Astrocyte (in vitro differentiated cells and primary cell): ENCODE data around the gene TIAM2. TPM values are rescaled to one million over a fixed set of nuclear protein-coding genes. Genes with fewer than 3 reads are reported as not detected.

Experiments used
- DNase-seq: peaks from one replicate; pipeline ENCODE4 v3.0.0-alpha.2; 2010; ENCODE audit warnings: low read depth
- FAIRE-seq: peaks from 2 replicates; lab custom pipeline; 2011; peaks lifted over from hg19 to GRCh38; lab: Jason Lieb, UNC
- H2AFZ ChIP-seq: 2 replicates; pipeline ENCODE4 v1.6.0; 2012; ENCODE audit warnings: low read depth, low read length, inconsistent platforms
- H3K27ac ChIP-seq: 2 replicates; pipeline ENCODE4 v1.5.1; 2011; ENCODE audit warnings: low read depth, low read length, inconsistent platforms
- H3K27me3 ChIP-seq: 2 replicates; pipeline ENCODE4 v1.6.0; 2011; ENCODE audit warnings: low read length, inconsistent platforms; ENCODE audit not compliant: insufficient read depth
- H3K36me3 ChIP-seq: 2 replicates; pipeline ENCODE4 v1.5.1; 2011; ENCODE audit warnings: low read length, inconsistent platforms; ENCODE audit not compliant: insufficient read depth
- H3K4me1 ChIP-seq: 2 replicates; pipeline ENCODE4 v1.5.1; 2011; ENCODE audit warnings: low read length, inconsistent platforms; ENCODE audit not compliant: insufficient read depth
- H3K4me2 ChIP-seq: 2 replicates; pipeline ENCODE4 v1.6.0; 2012; ENCODE audit warnings: low read length, inconsistent platforms
- H3K4me3 ChIP-seq: 2 replicates; pipeline ENCODE4 v1.5.1; 2011; ENCODE audit warnings: low read depth, mild to moderate bottlenecking, low read length, inconsistent platforms; ENCODE audit not compliant: insufficient read depth
- H3K79me2 ChIP-seq: 2 replicates; pipeline ENCODE4 v1.6.0; 2012; ENCODE audit warnings: mild to moderate bottlenecking, low read length, inconsistent platforms; ENCODE audit not compliant: insufficient read depth
- H3K9ac ChIP-seq: 2 replicates; pipeline ENCODE4 v1.6.0; 2012; ENCODE audit warnings: mild to moderate bottlenecking, low read length, inconsistent platforms
- H3K9me3 ChIP-seq: 2 replicates; pipeline ENCODE4 v1.5.1; 2012; ENCODE audit warnings: low read depth, mild to moderate bottlenecking, low read length, inconsistent platforms; ENCODE audit not compliant: insufficient read depth
- H4K20me1 ChIP-seq: 2 replicates; pipeline ENCODE4 v1.6.0; 2012; ENCODE audit warnings: low read length, inconsistent platforms; ENCODE audit not compliant: insufficient read depth
- H3K27ac Mint-ChIP-seq: one replicate; pipeline ENCODE4 v1.8.0; 2021; ENCODE audit warnings: mild to moderate bottlenecking, mixed read lengths; ENCODE audit not compliant: unreplicated experiment
- H3K27me3 Mint-ChIP-seq: one replicate; pipeline ENCODE4 v1.8.0; 2021; ENCODE audit warnings: low read depth, mixed read lengths; ENCODE audit not compliant: unreplicated experiment
- H3K36me3 Mint-ChIP-seq: one replicate; pipeline ENCODE4 v1.8.0; 2021; ENCODE audit warnings: low read depth, mixed read lengths; ENCODE audit not compliant: unreplicated experiment
- H3K4me1 Mint-ChIP-seq: one replicate; pipeline ENCODE4 v1.8.0; 2021; ENCODE audit warnings: low read depth, mixed read lengths; ENCODE audit not compliant: unreplicated experiment
- H3K4me3 Mint-ChIP-seq: one replicate; pipeline ENCODE4 v1.8.0; 2021; ENCODE audit warnings: mild to moderate bottlenecking, moderate library complexity, mixed read lengths; ENCODE audit not compliant: unreplicated experiment
- H3K9me3 Mint-ChIP-seq: one replicate; pipeline ENCODE4 v1.8.0; 2021; ENCODE audit warnings: mild to moderate bottlenecking, mixed read lengths; ENCODE audit not compliant: unreplicated experiment
- CTCF ChIP-seq: IDR thresholded peaks from 2 replicates; pipeline ENCODE4 v1.5.1; 2011; ENCODE audit warnings: low read depth, mild to moderate bottlenecking, inconsistent platforms, low read length, moderate library complexity; ENCODE audit not compliant: insufficient read depth
- EZH2 ChIP-seq: IDR thresholded peaks from 2 replicates; pipeline ENCODE4 v1.6.1; 2012; ENCODE audit warnings: mild to moderate bottlenecking, low read length, inconsistent platforms; ENCODE audit not compliant: insufficient read depth
- total RNA-seq: library from RNA; stranded (reverse); gene quantifications from 2 replicates; pipeline ENCODE4 v1.2.1, GENCODE V29; 2021

The TIAM2 gene
- total RNA-seq, 1 donor from 2014 or later, result 23.6 TPM

GRCh38 chr6:155107432-155108069, 112.4 kb downstream of the TIAM2 start:
- peak overlapping the region; percentile 5 for H3K27ac ChIP-seq
- H3K4me2 ChIP-seq, result peak overlapping the region; percentile 55
- H4K20me1 ChIP-seq, result no peaks in the 10 kb centered on the region
- H3K9ac ChIP-seq, result peak overlapping the region; percentile 56
- no peaks in the 10 kb centered on the region for H3K36me3 ChIP-seq
- H2AFZ ChIP-seq, result no peak overlapping the region
- no peaks in the 10 kb centered on the region for H3K79me2 ChIP-seq
- H3K9me3 Mint-ChIP-seq, result no peaks in the 10 kb centered on the region
- DNase-seq, result no peak
- H3K4me3 ChIP-seq, result no peak overlapping the region
- H3K4me1 Mint-ChIP-seq, result peaks cover 39% of the 10 kb centered on the region
- no peaks in the 10 kb centered on the region for H3K36me3 Mint-ChIP-seq
- no peak for TF ChIP-seq CTCF
- TF ChIP-seq EZH2, result no peak
- no peaks in the 10 kb centered on the region for H3K9me3 ChIP-seq
- H3K27me3 ChIP-seq, result no peaks in the 10 kb centered on the region
- H3K4me3 Mint-ChIP-seq, result peak overlapping the region; percentile 63
- peak overlapping the region; percentile 87 for H3K27ac Mint-ChIP-seq
- H3K4me1 ChIP-seq, result peaks cover 23% of the 10 kb centered on the region
- H3K27me3 Mint-ChIP-seq, result no peaks in the 10 kb centered on the region
- no peak for FAIRE-seq

- Histone ChIP-seq H3K9ac (peak overlapping the region; percentile 56), H3K79me2 (no peaks in the 10 kb centered on the region), H3K4me1 (peaks cover 23% of the 10 kb centered on the region), H3K4me2 (peak overlapping the region; percentile 55), H3K9me3 (no peaks in the 10 kb centered on the region), H3K36me3 (no peaks in the 10 kb centered on the region), H3K4me3 (no peak overlapping the region), H2AFZ (no peak overlapping the region), H3K27me3 (no peaks in the 10 kb centered on the region), H3K27ac (peak overlapping the region; percentile 5), H4K20me1 (no peaks in the 10 kb centered on the region)
- Mint-ChIP-seq H3K36me3 (peaks cover 5% of the 10 kb centered on the region), H3K4me1 (peaks cover 34% of the 10 kb centered on the region), H3K27me3 (no peaks in the 10 kb centered on the region), H3K27ac (peak overlapping the region; percentile 87), H3K9me3 (no peaks in the 10 kb centered on the region), H3K4me3 (peak overlapping the region; percentile 23)
- TF ChIP-seq EZH2 (no peak), CTCF (no peak)
- DNase-seq (peak; percentile 76), FAIRE-seq (peak; percentile 49)
Observed at GRCh38 chr6:155108070-155108820, 113.1 kb downstream of the TIAM2 start.

GRCh38 chr6:155110721-155111120, 115.6 kb downstream of the TIAM2 start:
- FAIRE-seq (no peak), DNase-seq (no peak)
- Histone ChIP-seq H3K9me3 (no peaks in the 10 kb centered on the region), H2AFZ (no peak overlapping the region), H3K27ac (no peak overlapping the region), H3K79me2 (no peaks in the 10 kb centered on the region), H3K9ac (no peak overlapping the region), H3K36me3 (no peaks in the 10 kb centered on the region), H3K4me3 (no peak overlapping the region), H3K4me1 (peaks cover 21% of the 10 kb centered on the region), H4K20me1 (no peaks in the 10 kb centered on the region), H3K4me2 (no peak overlapping the region), H3K27me3 (no peaks in the 10 kb centered on the region)
- Mint-ChIP-seq H3K36me3 (peaks cover 5% of the 10 kb centered on the region), H3K9me3 (no peaks in the 10 kb centered on the region), H3K27me3 (no peaks in the 10 kb centered on the region), H3K4me3 (no peak overlapping the region), H3K27ac (no peak overlapping the region), H3K4me1 (peaks cover 31% of the 10 kb centered on the region)
- TF ChIP-seq EZH2 (no peak), CTCF (no peak)
